RCC 7860 (cell line): ENCODE results near the gene SLX9.

Experiments used
- DNase-seq: peaks from one replicate; pipeline ENCODE4 v3.0.0-alpha.2; 2015; ENCODE audit warnings: low spot score
- FAIRE-seq: peaks from 2 replicates; lab custom pipeline; 2012; peaks lifted over from hg19 to GRCh38; lab: Jason Lieb, UNC

SLX9 gene

GRCh38 chr21:44944596-44944995, 4.8 kb downstream of the SLX9 start:
- DNase-seq (no peak), FAIRE-seq (no peak)

- no peak for FAIRE-seq
- no peak for DNase-seq
Measured at GRCh38 chr21:44946254-44947041, 6.6 kb downstream of the SLX9 start.

- peak; percentile 77 for DNase-seq
- peak; percentile 55 for FAIRE-seq
Measured at GRCh38 chr21:44947111-44947929, 7.5 kb downstream of the SLX9 start.

- DNase-seq (peak; percentile 37), FAIRE-seq (no peak)
Measured at GRCh38 chr21:44947930-44948331, 8.1 kb downstream of the SLX9 start.

- DNase-seq, result no peak
- FAIRE-seq, result no peak
Measured at GRCh38 chr21:44948426-44949120, 8.7 kb downstream of the SLX9 start.

GRCh38 chr21:44949161-44949778, 9.4 kb downstream of the SLX9 start:
- FAIRE-seq, result no peak
- DNase-seq, result no peak

GRCh38 chr21:44949779-44950198, 10.0 kb downstream of the SLX9 start:
- DNase-seq (peak; percentile 52), FAIRE-seq (no peak)

- FAIRE-seq (no peak), DNase-seq (no peak)
Measured at GRCh38 chr21:44950351-44950750, 10.5 kb downstream of the SLX9 start.

- FAIRE-seq (no peak), DNase-seq (no peak)
Measured at GRCh38 chr21:44951186-44951915, 11.5 kb downstream of the SLX9 start.

GRCh38 chr21:44952116-44952928, 12.5 kb downstream of the SLX9 start:
- FAIRE-seq, result no peak

GRCh38 chr21:44952929-44953627, 13.2 kb downstream of the SLX9 start:
- DNase-seq (no peak), FAIRE-seq (no peak)

More at GRCh38 chr21:44952116-44952928, 12.5 kb downstream of the SLX9 start:
- no peak for DNase-seq

- no peak for DNase-seq
Measured at GRCh38 chr21:44953628-44954021, 13.8 kb downstream of the SLX9 start.

GRCh38 chr21:44954281-44954771, 14.5 kb downstream of the SLX9 start:
- DNase-seq (no peak), FAIRE-seq (no peak)

More at GRCh38 chr21:44953628-44954021, 13.8 kb downstream of the SLX9 start:
- no peak for FAIRE-seq

- DNase-seq, result no peak
- FAIRE-seq, result no peak
Measured at GRCh38 chr21:44955141-44955797, 15.4 kb downstream of the SLX9 start.

- FAIRE-seq (no peak), DNase-seq (no peak)
Measured at GRCh38 chr21:44955798-44956175, 16.0 kb downstream of the SLX9 start.

- DNase-seq, result no peak
- no peak for FAIRE-seq
Measured at GRCh38 chr21:44956356-44957046, 16.7 kb downstream of the SLX9 start.

GRCh38 chr21:44957047-44957831, 17.4 kb downstream of the SLX9 start:
- DNase-seq (no peak), FAIRE-seq (no peak)
